K562 (cell line): Measurements from ENCODE around the gene RPL26. TPM values are rescaled to one million over a fixed set of nuclear protein-coding genes. Genes with fewer than 3 reads are reported as not detected.
A peak's percentile ranks its signal among the peaks of the same experiment; 100 is the strongest.

Source experiments
- AFF1 ChIP-seq, 2 experiments: fragments of 450-650 bp; IDR thresholded peaks; 2 replicates each; pipeline ENCODE4 v1.6.1; 2018; ENCODE audit warnings: mild to moderate bottlenecking in 2 of 2, low read depth in 1 of 2; ENCODE audit not compliant: partially characterized antibody in 2 of 2
- AFF4 ChIP-seq: sonication (generic); formaldehyde crosslinking; IDR thresholded peaks from 2 replicates; pipeline ENCODE4 v1.8.0; 2023; ENCODE audit warnings: mild to moderate bottlenecking, missing genetic modification reagents
- CBFA2T3 ChIP-seq: fragments of 450-650 bp; IDR thresholded peaks from 2 replicates; pipeline ENCODE4 v1.6.1; 2017
- CBX8 ChIP-seq: fragments of 200-600 bp; sonication (generic); IDR thresholded peaks from 2 replicates; pipeline ENCODE4 v1.6.1; 2012; ENCODE audit warnings: borderline replicate concordance, mixed run types, low read depth, mild to moderate bottlenecking, moderate library complexity, mixed read lengths, low read length, control low read depth, inconsistent platforms; ENCODE audit not compliant: poor library complexity, severe bottlenecking; ENCODE audit errors: extremely low read depth
- FOXA3 ChIP-seq, 2 experiments: fragments of 450-650 bp in 1 of 2; sonication (generic) in 1 of 2; formaldehyde crosslinking; IDR thresholded peaks in 1 of 2; conservative IDR thresholded peaks in 1 of 2; 2 replicates each; pipeline versions ENCODE4 v1.4.0 to v1.8.0; 2020 to 2022; ENCODE audit warnings: mild to moderate bottlenecking in 2 of 2, missing genetic modification reagents in 1 of 2
- FOXJ2 ChIP-seq: fragments of 200-800 bp; sonication (Bioruptor generic); IDR thresholded peaks from 2 replicates; pipeline ENCODE4 v1.6.1; 2016; ENCODE audit warnings: missing genetic modification characterization, missing compliant biosample characterization
- HCFC1 ChIP-seq: IDR thresholded peaks from 2 replicates; pipeline ENCODE4 v1.6.1; 2012; ENCODE audit warnings: low read depth, low read length, improper control_type of control experiment
- HMG20A ChIP-seq: fragments of 450-650 bp; formaldehyde crosslinking; conservative IDR thresholded peaks from 2 replicates; pipeline ENCODE4 v1.4.0; 2020; ENCODE audit warnings: mild to moderate bottlenecking, mixed read lengths
- MCM5 ChIP-seq: fragments of 450-650 bp; IDR thresholded peaks from 2 replicates; pipeline ENCODE4 v1.6.1; 2016; ENCODE audit warnings: low read depth
- RBFOX2 ChIP-seq: fragments of 200-400 bp; formaldehyde crosslinking; IDR thresholded peaks from 2 replicates; pipeline ENCODE4 v1.6.1; 2017; ENCODE audit warnings: low read depth, mild to moderate bottlenecking, low read length, moderate library complexity
- RBM34 ChIP-seq: fragments of 200-400 bp; formaldehyde crosslinking; IDR thresholded peaks from 2 replicates; pipeline ENCODE4 v1.6.1; 2018; ENCODE audit warnings: low read length, borderline replicate concordance; ENCODE audit not compliant: insufficient read depth
- SIRT6 ChIP-seq: IDR thresholded peaks from one replicate; pipeline ENCODE4 v1.6.1; 2012; ENCODE audit warnings: low read depth, mild to moderate bottlenecking, control low read depth, inconsistent platforms, low read length, moderate library complexity
- SMARCA5 ChIP-seq: fragments of 450-650 bp; IDR thresholded peaks from 2 replicates; pipeline ENCODE4 v1.6.1; 2016
- SREBF1 ChIP-seq: fragments of 150-350 bp; IDR thresholded peaks from 2 replicates; pipeline ENCODE4 v1.6.1; 2014; ENCODE audit warnings: antibody characterized with exemption, low read depth, low read length, borderline replicate concordance
- USF2 ChIP-seq: sonication (generic); formaldehyde crosslinking; IDR thresholded peaks from 2 replicates; pipeline ENCODE4 v1.5.0; 2020; ENCODE audit warnings: missing genetic modification reagents
- ZBTB12 ChIP-seq: fragments of 250-450 bp; sonication (Bioruptor Pico); IDR thresholded peaks from 2 replicates; pipeline ENCODE4 v1.4.0; 2020
- ZKSCAN1 ChIP-seq: fragments of 150-350 bp; IDR thresholded peaks from 2 replicates; pipeline ENCODE4 v1.6.1; 2016; ENCODE audit warnings: low read depth, low read length
- ZKSCAN3 ChIP-seq: fragments of 250-450 bp; sonication (Bioruptor Pico); IDR thresholded peaks from 2 replicates; pipeline ENCODE4 v1.4.0; 2020
- ZNF133 ChIP-seq: fragments of 250-450 bp; sonication (Bioruptor Pico); IDR thresholded peaks from 2 replicates; pipeline ENCODE4 v1.4.0; 2020; ENCODE audit warnings: mild to moderate bottlenecking
- polyA plus RNA-seq, 8 experiments: library from polyadenylated mRNA; depleted of rRNA in 4 of 8; stranded (reverse) in 5 of 8; unstranded in 3 of 8; fragments of >200 nt; fragmentation: Nextera tagmentation in 2 of 8; fragmentation: Illumina TruSeq in 1 of 8; extraction: Ambion mirVana in 2 of 8; extraction: Trizol in 1 of 8; gene quantifications; 2 replicates each; pipeline versions ENCODE4 v1.2.1 to v1.2.3, GENCODE V29; 2011 to 2014; ENCODE audit warnings: inconsistent platforms in 1 of 8, missing spikeins in 1 of 8
- total RNA-seq, 7 experiments: library from RNA; depleted of rRNA in 6 of 7; stranded (reverse); fragments of >200 nt in 6 of 7; fragmentation: Illumina TruSeq in 2 of 7; extraction: Trizol in 2 of 7; gene quantifications; 2 replicates each; pipeline versions ENCODE4 v1.2.1 to v1.2.3, GENCODE V29; 2011 to 2021; ENCODE audit warnings: low replicate concordance in 1 of 7

The RPL26 gene
- total and polyA plus RNA-seq, 9 of the 15 experiments (the other 6 are each of a cell fraction or from before 2014, with no cell fraction given): 1,474 to 4,074 (median 2,904) TPM

GRCh38 chr17:8360260-8360659, 22.7 kb downstream of the RPL26 start (continued):
- peak in 1 of 2 experiments; percentile 86; a peak in 2 of 4 replicates for TF ChIP-seq FOXA3 (CRISPR knock-in tag; conservative IDR thresholded peaks at IDR 0.05 in 1 of 2, IDR thresholded peaks at IDR 0.05 in 1 of 2)
- no peak for TF ChIP-seq RBM34
- TF ChIP-seq SREBF1: no peak
- no peak for TF ChIP-seq ZKSCAN3 (CRISPR knock-in tag)
- no peak for TF ChIP-seq FOXJ2 (tag)
- TF ChIP-seq SMARCA5: no peak
- no peak for TF ChIP-seq HMG20A
- TF ChIP-seq USF2 (CRISPR knock-in tag): no peak
- no peak for TF ChIP-seq CBX8
- TF ChIP-seq ZNF133: no peak
- TF ChIP-seq SIRT6: no peak
- no peak for TF ChIP-seq ZKSCAN1
- TF ChIP-seq RBFOX2: no peak
- no peak for TF ChIP-seq AFF1 (IDR thresholded peaks at IDR 0.05; ENCODE audit: low read depth in 1 of 2, partially characterized antibody in 2 of 2)
- TF ChIP-seq MCM5: no peak
- no peak for TF ChIP-seq HCFC1
- no peak for TF ChIP-seq AFF4
- TF ChIP-seq ZBTB12: no peak
- no peak for TF ChIP-seq CBFA2T3
